ENCODE data around the gene RINL. TPM values are rescaled to one million over a fixed set of nuclear protein-coding genes. Genes with fewer than 3 reads are reported as not detected.
A peak's percentile ranks its signal among the peaks of the same experiment; 100 is the strongest.

Gene RINL
- total RNA-seq, 1 donor from 2014 or later = 2.7 TPM

GRCh38 chr19:38840583-38840968, 37.5 kb downstream of the RINL start:
- Mint-ChIP-seq H3K4me3 (ENCODE audit: unreplicated experiment) (no peak overlapping the region), H3K27ac (ENCODE audit: unreplicated experiment) (peak overlapping the region; percentile 62), H3K36me3 (ENCODE audit: unreplicated experiment) (peaks cover 4% of the 10 kb centered on the region), H3K27me3 (ENCODE audit: unreplicated experiment) (peaks cover 10% of the 10 kb centered on the region), H3K9me3 (ENCODE audit: unreplicated experiment) (peaks cover 6% of the 10 kb centered on the region), H3K4me1 (ENCODE audit: low read depth, unreplicated experiment) (no peaks in the 10 kb centered on the region)
- TF ChIP-seq CTCF (IDR thresholded peaks at IDR 0.05; ENCODE audit: partially characterized antibody, unreplicated experiment) = no peak
- no peak for DNase-seq

GRCh38 chr19:38839816-38840582, 38.1 kb downstream of the RINL start:
- no peak for TF ChIP-seq CTCF (IDR thresholded peaks at IDR 0.05; ENCODE audit: partially characterized antibody, unreplicated experiment)
- Mint-ChIP-seq H3K4me1 (ENCODE audit: low read depth, unreplicated experiment) (no peaks in the 10 kb centered on the region), H3K36me3 (ENCODE audit: unreplicated experiment) (peaks cover 4% of the 10 kb centered on the region), H3K4me3 (ENCODE audit: unreplicated experiment) (no peak overlapping the region), H3K27me3 (ENCODE audit: unreplicated experiment) (peaks cover 10% of the 10 kb centered on the region), H3K9me3 (ENCODE audit: unreplicated experiment) (peaks cover 6% of the 10 kb centered on the region), H3K27ac (ENCODE audit: unreplicated experiment) (no peak overlapping the region)
- no peak for DNase-seq

GRCh38 chr19:38838986-38839761, 38.9 kb downstream of the RINL start:
- DNase-seq = no peak
- H3K27ac Mint-ChIP-seq (ENCODE audit: unreplicated experiment) = peak overlapping the region; percentile 59
- H3K27me3 Mint-ChIP-seq (ENCODE audit: unreplicated experiment) = peaks cover 8% of the 10 kb centered on the region
- H3K36me3 Mint-ChIP-seq (ENCODE audit: unreplicated experiment) = peaks cover 1% of the 10 kb centered on the region
- H3K9me3 Mint-ChIP-seq (ENCODE audit: unreplicated experiment) = peaks cover 6% of the 10 kb centered on the region
- no peak overlapping the region for H3K4me3 Mint-ChIP-seq (ENCODE audit: unreplicated experiment)
- no peak for TF ChIP-seq CTCF (IDR thresholded peaks at IDR 0.05; ENCODE audit: partially characterized antibody, unreplicated experiment)
- no peaks in the 10 kb centered on the region for H3K4me1 Mint-ChIP-seq (ENCODE audit: low read depth, unreplicated experiment)

GRCh38 chr19:38838208-38838985, 39.7 kb downstream of the RINL start:
- H3K4me1 Mint-ChIP-seq (ENCODE audit: low read depth, unreplicated experiment) = no peaks in the 10 kb centered on the region
- H3K27me3 Mint-ChIP-seq (ENCODE audit: unreplicated experiment) = peaks cover 8% of the 10 kb centered on the region
- H3K36me3 Mint-ChIP-seq (ENCODE audit: unreplicated experiment) = no peaks in the 10 kb centered on the region
- no peak for DNase-seq
- peaks cover 3% of the 10 kb centered on the region for H3K9me3 Mint-ChIP-seq (ENCODE audit: unreplicated experiment)
- H3K4me3 Mint-ChIP-seq (ENCODE audit: unreplicated experiment) = no peak overlapping the region
- TF ChIP-seq CTCF (IDR thresholded peaks at IDR 0.05; ENCODE audit: partially characterized antibody, unreplicated experiment) = no peak
- peak overlapping the region; percentile 59 for H3K27ac Mint-ChIP-seq (ENCODE audit: unreplicated experiment)

All from glutamatergic neuron (in vitro differentiated cells).